HuH-7 (cell line): ENCODE data around the gene LOXL3.

ENCODE experiments used
- DNase-seq: peaks from one replicate; pipeline ENCODE4 v3.0.0; 2011; ENCODE audit warnings: low spot score

LOXL3 gene

GRCh38 chr2:74526649-74527230, 27.0 kb downstream of the LOXL3 start:
- no peak for DNase-seq

- DNase-seq, result peak; percentile 51
These were observed 27.8 kb downstream of the LOXL3 start, which contains the start of gene DQX1 for GRCh38 chr2:74525717-74526648. Gene DQX1 (minus strand): TSS chr2:74526231. CDS start chr2:74525729, 502 bp downstream.

- DNase-seq, result no peak
These were observed 28.6 kb downstream of the LOXL3 start for GRCh38 chr2:74524955-74525716.

- no peak for DNase-seq
These were observed 29.7 kb downstream of the LOXL3 start for GRCh38 chr2:74524005-74524404.

GRCh38 chr2:74522516-74522915, 31.2 kb downstream of the LOXL3 start:
- DNase-seq, result no peak

- DNase-seq, result no peak
These were observed 37.1 kb downstream of the LOXL3 start for GRCh38 chr2:74516650-74517049.

- DNase-seq, result no peak
These were observed 37.6 kb downstream of the LOXL3 start for GRCh38 chr2:74515981-74516633.

- no peak for DNase-seq
These were observed 38.3 kb downstream of the LOXL3 start for GRCh38 chr2:74515271-74515980.

- no peak for DNase-seq
These were observed 39.1 kb downstream of the LOXL3 start, which contains the start of gene TLX2 for GRCh38 chr2:74514368-74515270. Gene TLX2 (plus strand): TSS chr2:74514450. CDS start chr2:74514807, 357 bp downstream.

- DNase-seq, result no peak
These were observed 40.0 kb downstream of the LOXL3 start for GRCh38 chr2:74513605-74514367.

GRCh38 chr2:74512744-74513604, 40.8 kb downstream of the LOXL3 start:
- DNase-seq, result no peak

GRCh38 chr2:74511104-74511989, 42.4 kb downstream of the LOXL3 start:
- DNase-seq, result no peak

GRCh38 chr2:74510272-74510671, 43.5 kb downstream of the LOXL3 start:
- DNase-seq, result no peak

GRCh38 chr2:74507926-74508520, 45.7 kb downstream of the LOXL3 start:
- DNase-seq, result no peak

- peak; percentile 93 for DNase-seq
These were observed 46.4 kb downstream of the LOXL3 start, which contains the start of gene PCGF1 for GRCh38 chr2:74507145-74507925. Gene PCGF1 (minus strand): TSS chr2:74507695. CDS start chr2:74507668, 27 bp downstream.
